CD4-positive, alpha-beta T cell (primary cell): ENCODE measurements around the gene SUCLG2. TPM values are rescaled to one million over a fixed set of nuclear protein-coding genes. Genes with fewer than 3 reads are reported as not detected.

Source experiments
- ATAC-seq: fragments of 200-7000 bp; cut with Tn5 transposase; one replicate; pipeline ENCODE4 v1.10.0; 2022; ENCODE audit warnings: mild to moderate bottlenecking; ENCODE audit not compliant: poor library complexity
- CTCF ChIA-PET: fragments of 350-600 bp; sonication (Branson Sonifier 250); formaldehyde crosslinking; loops from one replicate; lab custom pipeline; 2021; ENCODE audit warnings: antibody characterized with exemption, inconsistent platforms; lab: Charles Lee
- POLR2A ChIA-PET: fragments of 350-600 bp; sonication (Branson Sonifier 250); formaldehyde crosslinking; loops from one replicate; lab custom pipeline; 2021; ENCODE audit warnings: antibody characterized with exemption, inconsistent platforms; lab: Charles Lee
- DNase-seq, 14 experiments: peaks; one replicate each; pipeline ENCODE4 v3.0.0-alpha.2; 2013 to 2020; ENCODE audit warnings: mixed read lengths in 2 of 14
- H3K27ac ChIP-seq, 2 donors: one replicate each; pipeline versions ENCODE4 v1.5.1 to v1.7.0; 2013; ENCODE audit warnings: low read length in 2 of 2, low read depth in 1 of 2, mild to moderate bottlenecking in 1 of 2
- H3K27me3 ChIP-seq, 2 experiments: 1 replicate in 1 of 2; 2 replicates in 1 of 2; pipeline versions ENCODE4 v1.6.1 to v1.7.0; 2013; ENCODE audit warnings: low read length in 2 of 2, control low read depth in 1 of 2, mild to moderate bottlenecking in 1 of 2, moderate library complexity in 1 of 2; ENCODE audit not compliant: insufficient read depth in 2 of 2, control insufficient read depth in 1 of 2
- H3K36me3 ChIP-seq: one replicate; pipeline ENCODE4 v1.6.1; 2013; ENCODE audit warnings: low read length, control low read depth; ENCODE audit not compliant: insufficient read depth
- H3K4me1 ChIP-seq: one replicate; pipeline ENCODE4 v1.6.1; 2013; ENCODE audit warnings: low read length, control low read depth; ENCODE audit not compliant: insufficient read depth
- H3K4me3 ChIP-seq: one replicate; pipeline ENCODE4 v1.5.1; 2013; ENCODE audit warnings: mild to moderate bottlenecking, low read length, moderate library complexity
- H3K9me3 ChIP-seq, 2 experiments: 1 replicate in 1 of 2; 2 replicates in 1 of 2; pipeline versions ENCODE4 v1.6.1 to v1.7.0; 2013; ENCODE audit warnings: low read length in 2 of 2, mild to moderate bottlenecking in 2 of 2, control low read depth in 1 of 2, moderate library complexity in 1 of 2; ENCODE audit not compliant: control insufficient read depth in 1 of 2, insufficient read depth in 1 of 2
- H3K27ac Mint-ChIP-seq: one replicate; pipeline ENCODE4 v1.8.0; 2020; ENCODE audit warnings: mixed read lengths
- H3K27me3 Mint-ChIP-seq: one replicate; pipeline ENCODE4 v1.8.0; 2021; ENCODE audit warnings: mixed read lengths
- H3K36me3 Mint-ChIP-seq: one replicate; pipeline ENCODE4 v1.8.0; 2021; ENCODE audit warnings: low read depth, mixed read lengths
- H3K4me1 Mint-ChIP-seq: one replicate; pipeline ENCODE4 v1.8.0; 2021; ENCODE audit warnings: low read depth, mixed read lengths
- H3K4me3 Mint-ChIP-seq: one replicate; pipeline ENCODE4 v1.8.0; 2020; ENCODE audit warnings: mild to moderate bottlenecking, mixed read lengths
- H3K9me3 Mint-ChIP-seq: one replicate; pipeline ENCODE4 v1.8.0; 2020; ENCODE audit warnings: mixed read lengths
- CTCF ChIP-seq: fragments of 200-600 bp; IDR thresholded peaks from one replicate; pipeline ENCODE4 v1.8.0; 2022; ENCODE audit warnings: antibody characterized with exemption, mild to moderate bottlenecking
- intact Hi-C, 2 experiments: fragments of 100-400 bp; cut with DNase I in 1 of 2; cut with micrococcal nuclease in 1 of 2; formaldehyde crosslinking; loops; one replicate each; pipeline versions ENCODE4 v1.15.1 to v1.9.0; 2023 to 2025; cut with DNase I, micrococcal nuclease
- total RNA-seq, 174 experiments: library from RNA in 2 of 174; stranded (reverse) in 2 of 174; gene quantifications; one replicate each; pipeline ENCODE4 v1.2.3 and lab custom pipeline; 2021 to 2026

The SUCLG2 gene
- total RNA-seq, 2 experiments from 2014 or later, result 51.7 to 52.4 TPM

- ChIA-PET POLR2A (interaction anchor here (0.6 kb wide), 1 partner anchor 361 kb away, joined by 3 read pairs; no protein-coding TSS in a partner anchor), CTCF (interaction anchor here (0.5 kb wide), 1 partner anchor 35 kb away, joined by 3 read pairs; no protein-coding TSS in a partner anchor)
- no peaks in the 10 kb centered on the region for H3K4me1 ChIP-seq
- H3K36me3 ChIP-seq, result peaks cover 12% of the 10 kb centered on the region
- no peaks in the 10 kb centered on the region for H3K27me3 Mint-ChIP-seq
- peaks cover 10% of the 10 kb centered on the region for H3K4me1 Mint-ChIP-seq
- DNase-seq, result no peak
- no peak for ATAC-seq
- peaks cover 0 to 10% of the 10 kb centered on the region in 2 experiments for H3K9me3 ChIP-seq
- peaks cover 78% of the 10 kb centered on the region for H3K36me3 Mint-ChIP-seq
- no peaks in the 10 kb centered on the region for H3K9me3 Mint-ChIP-seq
- no peak overlapping the region for H3K27ac Mint-ChIP-seq
- no peak for TF ChIP-seq CTCF
- intact Hi-C loops, result no loop called here
- no peaks in the 10 kb centered on the region for H3K27me3 ChIP-seq
- no peak overlapping the region for H3K4me3 Mint-ChIP-seq
- H3K4me3 ChIP-seq, result no peak overlapping the region
- no peak overlapping the region for H3K27ac ChIP-seq
Measured at GRCh38 chr3:67415511-67415910, 238.9 kb downstream of the SUCLG2 start.

- peaks cover 9% of the 10 kb centered on the region for H3K36me3 ChIP-seq
- ChIA-PET CTCF (no interaction called here), POLR2A (no interaction called here)
- TF ChIP-seq CTCF, result no peak
- no peak overlapping the region for H3K4me3 ChIP-seq
- Mint-ChIP-seq H3K9me3 (no peaks in the 10 kb centered on the region), H3K27me3 (no peaks in the 10 kb centered on the region), H3K4me1 (peaks cover 17% of the 10 kb centered on the region), H3K27ac (no peak overlapping the region), H3K36me3 (peaks cover 78% of the 10 kb centered on the region), H3K4me3 (no peak overlapping the region)
- H3K9me3 ChIP-seq, result peaks cover 0 to 3% of the 10 kb centered on the region in 2 experiments
- H3K27me3 ChIP-seq, result no peaks in the 10 kb centered on the region
- DNase-seq (no peak), ATAC-seq (no peak)
- H3K27ac ChIP-seq, result no peak overlapping the region
- intact Hi-C loops, result no loop called here
- H3K4me1 ChIP-seq, result no peaks in the 10 kb centered on the region
Measured at GRCh38 chr3:67414740-67415139, 239.7 kb downstream of the SUCLG2 start.

GRCh38 chr3:67405193-67405592 lies 249.2 kb downstream of the SUCLG2 start:
- Mint-ChIP-seq H3K9me3 (no peaks in the 10 kb centered on the region), H3K27ac (no peak overlapping the region), H3K4me1 (peaks cover 10% of the 10 kb centered on the region), H3K36me3 (peaks cover 99% of the 10 kb centered on the region), H3K27me3 (no peaks in the 10 kb centered on the region), H3K4me3 (no peak overlapping the region)
- Histone ChIP-seq H3K27me3 (no peaks in the 10 kb centered on the region), H3K4me3 (no peak overlapping the region), H3K9me3 (no peaks in the 10 kb centered on the region), H3K27ac (no peak overlapping the region), H3K4me1 (no peaks in the 10 kb centered on the region), H3K36me3 (peaks cover 38% of the 10 kb centered on the region)
- intact Hi-C loops, result no loop called here
- ATAC-seq, result no peak
- CTCF ChIA-PET, result interaction anchor here (1.1 kb wide), 1 partner anchor 15 kb away, joined by 3 read pairs; no protein-coding TSS in a partner anchor
- TF ChIP-seq CTCF, result no peak
- no peak for DNase-seq
- POLR2A ChIA-PET, result no interaction called here
